Fibroblast of mammary gland (primary cell): ENCODE data around the gene IRF7.

Source experiments
- DNase-seq: peaks from one replicate; pipeline ENCODE4 v3.0.0-alpha.2; 2010; ENCODE audit warnings: low read depth
- H3K4me3 ChIP-seq: 2 replicates; pipeline ENCODE4 v1.5.1; 2011; ENCODE audit warnings: low read depth, mild to moderate bottlenecking, low read length, moderate library complexity; ENCODE audit not compliant: control insufficient read depth
- TF ChIP-seq, protein P1 (sequence below): conservative IDR thresholded peaks from 2 replicates; pipeline ENCODE4 v1.5.1; 2011; ENCODE audit warnings: low read depth, low read length, inconsistent platforms; ENCODE audit not compliant: control insufficient read depth, insufficient read depth

IRF7 gene

DNA sequence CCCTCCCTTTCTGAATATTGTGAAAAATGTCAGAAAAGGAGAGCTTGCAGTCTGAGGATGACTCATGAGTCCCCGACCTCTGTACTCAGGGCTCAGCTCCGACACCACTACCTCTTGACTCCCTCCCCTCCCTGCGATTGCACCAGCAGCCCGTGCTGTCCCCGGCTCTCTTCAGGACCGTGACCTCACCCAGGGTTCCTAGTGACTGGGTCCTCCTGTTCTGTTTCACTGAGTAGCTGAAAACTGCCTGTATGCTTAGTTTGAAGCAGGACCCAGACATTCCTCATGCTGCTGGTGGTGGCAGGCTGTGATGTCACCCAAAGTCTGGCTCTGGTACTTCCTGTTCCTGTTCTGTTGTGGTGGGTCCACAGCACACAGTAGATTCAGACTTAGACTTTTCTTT lies 27.8 kb downstream of the IRF7 start:
- DNase-seq = peak; percentile 83
- TF ChIP-seq, protein P1, sequence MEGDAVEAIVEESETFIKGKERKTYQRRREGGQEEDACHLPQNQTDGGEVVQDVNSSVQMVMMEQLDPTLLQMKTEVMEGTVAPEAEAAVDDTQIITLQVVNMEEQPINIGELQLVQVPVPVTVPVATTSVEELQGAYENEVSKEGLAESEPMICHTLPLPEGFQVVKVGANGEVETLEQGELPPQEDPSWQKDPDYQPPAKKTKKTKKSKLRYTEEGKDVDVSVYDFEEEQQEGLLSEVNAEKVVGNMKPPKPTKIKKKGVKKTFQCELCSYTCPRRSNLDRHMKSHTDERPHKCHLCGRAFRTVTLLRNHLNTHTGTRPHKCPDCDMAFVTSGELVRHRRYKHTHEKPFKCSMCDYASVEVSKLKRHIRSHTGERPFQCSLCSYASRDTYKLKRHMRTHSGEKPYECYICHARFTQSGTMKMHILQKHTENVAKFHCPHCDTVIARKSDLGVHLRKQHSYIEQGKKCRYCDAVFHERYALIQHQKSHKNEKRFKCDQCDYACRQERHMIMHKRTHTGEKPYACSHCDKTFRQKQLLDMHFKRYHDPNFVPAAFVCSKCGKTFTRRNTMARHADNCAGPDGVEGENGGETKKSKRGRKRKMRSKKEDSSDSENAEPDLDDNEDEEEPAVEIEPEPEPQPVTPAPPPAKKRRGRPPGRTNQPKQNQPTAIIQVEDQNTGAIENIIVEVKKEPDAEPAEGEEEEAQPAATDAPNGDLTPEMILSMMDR = no peak
- H3K4me3 ChIP-seq = no peak overlapping the region

DNA sequence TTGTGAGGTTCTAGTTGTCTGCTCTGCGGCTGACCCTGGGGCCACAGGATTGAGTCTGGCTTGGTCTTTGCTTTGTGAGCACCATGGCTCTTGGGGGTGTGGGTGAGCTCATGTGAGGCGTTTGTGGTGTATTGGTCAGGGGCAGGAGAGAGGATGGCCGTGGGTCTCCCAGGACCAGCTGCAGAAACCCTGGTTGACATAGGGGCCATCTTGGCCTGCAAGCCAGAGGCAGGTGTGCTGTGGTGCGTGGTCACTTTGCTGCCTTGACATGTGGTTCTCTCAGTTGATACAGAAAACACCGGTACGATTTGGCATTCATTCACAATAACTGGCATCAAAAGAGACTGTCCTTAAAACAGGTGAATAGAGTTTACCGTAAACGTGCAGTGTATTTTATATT lies 28.2 kb downstream of the IRF7 start:
- H3K4me3 ChIP-seq = no peak overlapping the region
- TF ChIP-seq, protein P1 = no peak
- DNase-seq = no peak

DNA sequence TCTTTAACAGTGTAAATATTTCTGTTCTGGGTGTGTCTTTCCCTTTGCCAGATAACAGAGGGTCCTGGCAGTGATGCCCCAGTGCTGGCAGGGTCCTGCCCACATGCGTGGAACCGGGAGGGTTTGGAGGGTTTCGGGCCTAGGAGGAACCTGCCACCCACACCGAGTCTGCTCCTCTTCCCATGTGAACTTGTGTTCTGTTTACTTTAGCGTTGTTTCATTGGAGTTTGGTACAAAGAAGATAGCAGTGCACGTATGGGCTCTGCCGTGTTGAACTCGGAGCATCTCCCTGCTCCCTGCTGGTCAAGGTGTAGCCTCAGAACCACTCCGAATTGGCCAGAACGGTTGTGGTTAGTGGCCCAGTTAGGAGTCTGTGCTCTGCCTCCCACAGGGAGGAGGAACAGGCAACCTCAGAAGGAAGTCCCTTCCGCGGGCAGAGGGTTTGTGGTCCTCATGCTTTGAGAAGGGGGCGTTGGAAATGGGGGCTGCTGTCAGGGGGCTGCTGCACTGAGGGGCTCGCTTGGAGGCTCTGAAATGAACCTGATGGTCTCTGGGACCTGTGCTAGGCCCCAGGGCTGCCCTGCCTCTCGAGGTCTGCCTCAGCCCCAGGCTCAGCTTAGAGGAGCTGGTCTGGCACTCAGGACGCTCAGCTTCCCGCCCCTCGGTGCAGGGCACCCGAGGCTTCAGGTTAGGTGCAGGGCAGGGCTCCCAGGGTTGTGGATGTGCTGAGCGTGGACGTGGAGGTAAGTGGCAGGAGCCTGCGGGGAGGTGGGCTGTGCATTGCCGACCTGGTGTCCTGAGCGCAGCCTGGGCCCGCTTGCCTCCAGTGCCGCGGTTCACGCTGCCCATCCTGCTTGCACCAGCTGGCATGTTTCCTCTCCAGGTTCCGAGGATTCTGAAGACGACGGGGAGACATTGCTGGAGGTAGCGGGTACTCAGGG lies 29.1 kb downstream of the IRF7 start:
- no peak overlapping the region for H3K4me3 ChIP-seq
- TF ChIP-seq, protein P1 = no peak
- DNase-seq = no peak

DNA sequence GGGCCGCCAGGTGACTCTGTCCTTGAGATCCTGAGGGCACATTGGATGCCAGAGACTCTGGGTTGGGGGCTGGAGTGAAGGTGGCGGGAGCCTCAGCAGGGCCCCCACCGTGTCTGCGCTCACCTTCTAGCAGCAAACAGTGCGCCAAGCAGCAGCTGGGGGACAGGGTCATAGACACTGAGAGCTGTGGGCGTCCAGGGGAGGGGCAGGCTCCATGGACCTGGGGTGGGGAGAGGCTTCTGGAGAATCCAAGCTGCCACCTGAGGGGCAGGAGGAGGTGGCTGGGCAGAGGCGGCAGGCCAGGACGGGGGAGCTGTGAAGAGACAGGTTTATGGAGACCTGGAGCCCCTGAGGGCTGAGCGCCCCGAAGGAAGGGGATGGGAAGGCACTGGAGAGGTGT lies 31.5 kb downstream of the IRF7 start:
- DNase-seq = no peak
- H3K4me3 ChIP-seq = no peak overlapping the region
- TF ChIP-seq, protein P1 = no peak

DNA sequence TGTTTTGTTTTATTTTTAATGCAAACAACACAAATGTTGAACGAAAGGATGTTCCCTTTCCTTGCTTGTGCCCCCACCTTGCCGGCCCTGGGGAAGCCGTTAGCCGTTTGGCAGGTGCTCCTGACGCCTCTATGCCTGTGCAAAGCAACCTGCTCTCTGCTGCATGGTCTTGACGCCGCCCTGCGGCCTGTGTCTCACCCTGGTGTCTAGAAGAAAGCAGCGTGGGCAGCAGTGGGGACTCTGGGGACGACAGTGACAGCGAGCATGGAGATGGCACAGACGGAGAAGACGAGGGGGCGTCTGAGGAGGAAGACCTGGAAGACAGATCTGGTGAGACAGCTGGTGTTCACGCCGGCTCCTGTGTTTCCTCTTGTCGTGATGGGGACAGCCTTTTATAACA lies 34.0 kb downstream of the IRF7 start:
- TF ChIP-seq, protein P1 = no peak
- no peak for DNase-seq
- no peak overlapping the region for H3K4me3 ChIP-seq

DNA sequence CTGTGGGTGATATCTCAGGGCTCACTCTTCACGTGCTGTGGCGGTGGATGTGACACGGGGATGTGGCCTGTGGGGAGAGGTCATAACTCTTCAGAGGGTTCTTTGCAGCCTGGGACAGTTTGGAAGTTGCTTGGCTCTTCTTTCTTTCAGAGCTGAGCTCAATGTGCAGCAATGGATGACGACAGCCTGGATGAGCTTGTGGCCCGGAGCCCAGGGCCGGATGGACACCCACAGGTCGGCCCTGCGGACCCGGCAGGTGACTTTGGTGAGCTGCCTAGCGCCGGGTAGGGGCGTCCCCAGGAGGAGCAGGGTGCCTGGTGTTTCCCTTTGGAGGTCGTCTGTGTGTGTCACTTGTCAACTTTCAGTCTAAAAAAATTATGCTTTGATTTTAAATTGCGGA lies 34.4 kb downstream of the IRF7 start:
- no peak overlapping the region for H3K4me3 ChIP-seq
- DNase-seq = no peak
- TF ChIP-seq, protein P1 = no peak
